Endodermal cell (in vitro differentiated cells): ENCODE results near the gene PRDM16. TPM values are rescaled to one million over a fixed set of nuclear protein-coding genes. Genes with fewer than 3 reads are reported as not detected.
A peak's percentile ranks its signal among the peaks of the same experiment; 100 is the strongest.

Experiments used
- DNase-seq: peaks from one replicate; pipeline ENCODE4 v3.0.0-alpha.2; 2017
- H3K27ac ChIP-seq: 2 replicates; pipeline ENCODE4 v1.5.1; 2013; ENCODE audit warnings: mild to moderate bottlenecking, low read depth, low read length, moderate library complexity
- H3K27me3 ChIP-seq: 2 replicates; pipeline ENCODE4 v1.6.1; 2013; ENCODE audit warnings: mild to moderate bottlenecking, low read length, moderate library complexity; ENCODE audit not compliant: insufficient read depth, control insufficient read depth, poor library complexity, severe bottlenecking
- H3K36me3 ChIP-seq: 2 replicates; pipeline ENCODE4 v1.7.0; 2013; ENCODE audit warnings: mild to moderate bottlenecking, low read length, moderate library complexity; ENCODE audit not compliant: control insufficient read depth, insufficient read depth
- H3K4me1 ChIP-seq: one replicate; pipeline ENCODE4 v1.7.0; 2013; ENCODE audit warnings: low read length; ENCODE audit not compliant: control insufficient read depth, insufficient read depth
- H3K4me3 ChIP-seq: 2 replicates; pipeline ENCODE4 v1.5.1; 2013; ENCODE audit warnings: mild to moderate bottlenecking, low read length, moderate library complexity
- H3K9ac ChIP-seq: 2 replicates; pipeline ENCODE4 v1.6.1; 2013; ENCODE audit warnings: mild to moderate bottlenecking, low read length, moderate library complexity; ENCODE audit not compliant: poor library complexity, severe bottlenecking; ENCODE audit errors: extremely low read depth
- H3K9me3 ChIP-seq: 2 replicates; pipeline ENCODE4 v1.6.1; 2013; ENCODE audit warnings: mild to moderate bottlenecking, low read length, moderate library complexity; ENCODE audit not compliant: control insufficient read depth
- H3K27ac Mint-ChIP-seq: 2 replicates; pipeline ENCODE4 v1.8.0; 2020; ENCODE audit warnings: mixed read lengths
- H3K27me3 Mint-ChIP-seq: 2 replicates; pipeline ENCODE4 v1.8.0; 2021; ENCODE audit warnings: mild to moderate bottlenecking, mixed read lengths; ENCODE audit not compliant: insufficient read depth
- H3K36me3 Mint-ChIP-seq: 2 replicates; pipeline ENCODE4 v1.8.0; 2020; ENCODE audit warnings: low read depth, mixed read lengths
- H3K4me1 Mint-ChIP-seq: 2 replicates; pipeline ENCODE4 v1.8.0; 2020; ENCODE audit warnings: mixed read lengths
- H3K4me3 Mint-ChIP-seq: 2 replicates; pipeline ENCODE4 v1.8.0; 2020; ENCODE audit warnings: mild to moderate bottlenecking, moderate library complexity, mixed read lengths
- H3K9me3 Mint-ChIP-seq: 2 replicates; pipeline ENCODE4 v1.8.0; 2020; ENCODE audit warnings: mild to moderate bottlenecking, mixed read lengths
- WGBS, 2 experiments: methylation state at CpG; one replicate each; pipeline versions ENCODE4 v1.1.5 to v1.1.7; 2013; ENCODE audit warnings: missing lambda C conversion rate in 2 of 2, mixed read lengths in 1 of 2; ENCODE audit not compliant: insufficient coverage in 1 of 2, insufficient read length in 1 of 2; 5-methylcytosine and 5-hydroxymethylcytosine counted together
- total RNA-seq, 2 donors: library from RNA; stranded (reverse); fragmentation: NEBNext Ultra II Directional in 1 of 2; extraction: Animal tissue kit (Norgen Biotek cat#: 25700) in 1 of 2; gene quantifications; 2 replicates in 1 of 2; 3 replicates in 1 of 2; pipeline ENCODE4 v1.2.1, GENCODE V29; 2021
- TF ChIP-seq, protein P1 (sequence below): fragments of 200-600 bp; sonication (generic); conservative IDR thresholded peaks from 2 replicates; pipeline ENCODE4 v1.5.0; 2021; ENCODE audit warnings: antibody characterized with exemption, mild to moderate bottlenecking

Gene PRDM16
- total RNA-seq, 2 donors from 2014 or later: 2.1 to 4.0 TPM

DNA sequence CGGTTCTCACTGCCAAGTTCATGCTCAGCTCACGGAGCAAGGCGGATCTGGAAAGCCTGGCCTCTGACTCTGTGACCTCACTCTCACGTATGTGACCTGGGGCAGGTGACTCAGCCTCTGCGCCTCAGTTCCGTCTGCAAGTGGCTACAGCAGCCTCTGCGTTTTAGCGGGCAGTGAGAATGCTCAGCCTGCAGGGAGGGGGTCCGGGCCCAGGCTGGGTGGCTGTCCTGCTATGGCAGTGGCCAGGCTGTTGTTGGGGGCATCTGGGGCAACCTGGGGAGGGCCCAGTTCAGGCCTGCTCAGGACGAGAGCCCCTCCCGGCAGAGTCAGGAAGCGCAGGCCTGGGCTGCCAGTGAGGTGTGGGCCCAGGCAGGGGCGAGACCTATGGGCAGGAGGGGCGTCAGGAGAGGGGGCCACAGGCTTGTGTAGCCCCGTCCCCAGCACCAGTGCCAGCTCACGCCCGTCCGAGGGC, 413.4 kb downstream of the PRDM16 start:
- WGBS, 2 experiments: 84 to 88% methylated on average over 9 to 18 of the region's 18 CpGs
- peak; percentile 73 for DNase-seq

DNA sequence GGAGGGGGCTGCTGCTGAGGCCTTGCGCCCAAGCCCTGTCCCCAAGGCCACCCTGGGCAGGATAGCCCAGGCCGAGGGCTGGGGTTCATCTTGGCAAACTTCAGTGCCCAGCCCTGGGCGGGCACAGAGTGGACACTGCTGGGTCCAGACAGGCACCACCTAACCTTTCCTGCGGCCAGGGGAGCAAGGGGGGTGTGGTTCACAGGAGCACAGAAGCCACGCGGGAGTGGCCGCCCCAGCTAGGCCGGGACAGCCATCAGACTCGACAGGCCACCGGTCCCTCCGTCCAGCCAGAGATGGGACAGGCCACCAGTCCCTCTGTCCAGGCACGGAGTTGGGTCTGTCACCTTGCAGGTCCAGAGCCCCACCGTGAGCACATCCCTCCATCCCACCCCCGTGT, 414.4 kb downstream of the PRDM16 start:
- DNase-seq: no peak
- H3K9me3 ChIP-seq: peaks cover 2% of the 10 kb centered on the region
- H3K27me3 ChIP-seq: no peaks in the 10 kb centered on the region
- 93 to 96% methylated on average over 10 to 14 of the region's 14 CpGs for WGBS, 2 experiments
- Mint-ChIP-seq H3K27ac (peak overlapping the region; percentile 88), H3K36me3 (peaks cover 6% of the 10 kb centered on the region), H3K4me1 (peaks cover 2% of the 10 kb centered on the region), H3K4me3 (no peak overlapping the region), H3K27me3 (no peaks in the 10 kb centered on the region), H3K9me3 (peaks cover 5% of the 10 kb centered on the region)
- H3K27ac ChIP-seq: no peak overlapping the region
- no peaks in the 10 kb centered on the region for H3K36me3 ChIP-seq
- H3K4me3 ChIP-seq: no peak overlapping the region
- TF ChIP-seq, protein P1, sequence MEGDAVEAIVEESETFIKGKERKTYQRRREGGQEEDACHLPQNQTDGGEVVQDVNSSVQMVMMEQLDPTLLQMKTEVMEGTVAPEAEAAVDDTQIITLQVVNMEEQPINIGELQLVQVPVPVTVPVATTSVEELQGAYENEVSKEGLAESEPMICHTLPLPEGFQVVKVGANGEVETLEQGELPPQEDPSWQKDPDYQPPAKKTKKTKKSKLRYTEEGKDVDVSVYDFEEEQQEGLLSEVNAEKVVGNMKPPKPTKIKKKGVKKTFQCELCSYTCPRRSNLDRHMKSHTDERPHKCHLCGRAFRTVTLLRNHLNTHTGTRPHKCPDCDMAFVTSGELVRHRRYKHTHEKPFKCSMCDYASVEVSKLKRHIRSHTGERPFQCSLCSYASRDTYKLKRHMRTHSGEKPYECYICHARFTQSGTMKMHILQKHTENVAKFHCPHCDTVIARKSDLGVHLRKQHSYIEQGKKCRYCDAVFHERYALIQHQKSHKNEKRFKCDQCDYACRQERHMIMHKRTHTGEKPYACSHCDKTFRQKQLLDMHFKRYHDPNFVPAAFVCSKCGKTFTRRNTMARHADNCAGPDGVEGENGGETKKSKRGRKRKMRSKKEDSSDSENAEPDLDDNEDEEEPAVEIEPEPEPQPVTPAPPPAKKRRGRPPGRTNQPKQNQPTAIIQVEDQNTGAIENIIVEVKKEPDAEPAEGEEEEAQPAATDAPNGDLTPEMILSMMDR: no peak
- H3K4me1 ChIP-seq: no peaks in the 10 kb centered on the region
- H3K9ac ChIP-seq: no peak overlapping the region

More for the DNA sequence above, 413.4 kb downstream of the PRDM16 start:
- no peak overlapping the region for H3K4me3 Mint-ChIP-seq
- H3K4me1 Mint-ChIP-seq: peaks cover 2% of the 10 kb centered on the region
- no peaks in the 10 kb centered on the region for H3K9me3 ChIP-seq
- no peaks in the 10 kb centered on the region for H3K27me3 Mint-ChIP-seq
- TF ChIP-seq, protein P1: peak; percentile 46
- H3K9ac ChIP-seq: no peak overlapping the region
- no peaks in the 10 kb centered on the region for H3K9me3 Mint-ChIP-seq
- peaks cover 1% of the 10 kb centered on the region for H3K36me3 Mint-ChIP-seq
- H3K36me3 ChIP-seq: no peaks in the 10 kb centered on the region
- no peaks in the 10 kb centered on the region for H3K4me1 ChIP-seq
- no peak overlapping the region for H3K27ac ChIP-seq
- no peak overlapping the region for H3K4me3 ChIP-seq
- H3K27ac Mint-ChIP-seq: no peak overlapping the region
- H3K27me3 ChIP-seq: no peaks in the 10 kb centered on the region

DNA sequence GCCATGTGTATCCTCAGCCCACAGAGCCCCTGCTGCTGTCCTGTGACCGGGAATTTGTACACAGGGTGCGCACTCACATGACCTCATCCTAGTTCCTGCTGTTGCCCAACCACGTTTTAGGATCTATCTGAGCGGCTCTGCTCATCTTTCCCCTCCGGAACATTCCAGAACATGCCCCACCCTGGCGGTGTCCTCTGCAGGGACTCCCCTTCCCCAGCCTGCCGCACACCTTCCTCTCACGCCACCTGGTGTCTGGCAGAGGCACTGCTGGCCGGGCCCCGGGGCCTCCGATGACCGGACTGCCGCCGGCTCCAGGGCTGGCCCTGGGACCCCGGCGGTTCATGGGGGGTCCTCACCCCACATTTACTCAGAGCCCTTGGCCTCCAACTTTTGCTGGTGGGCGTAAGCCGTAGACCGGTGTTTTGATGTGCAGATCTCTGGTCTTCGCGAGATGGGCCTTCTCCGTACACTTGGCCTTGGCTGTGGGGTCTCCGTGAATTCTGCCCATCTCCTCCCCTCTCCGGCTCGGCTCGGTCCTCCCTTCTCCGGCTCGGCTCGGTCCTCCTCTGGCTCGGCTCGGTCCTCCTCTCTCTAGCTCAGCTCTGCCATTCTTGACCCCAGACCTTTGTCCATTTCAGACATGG, 414.9 kb downstream of the PRDM16 start:
- Mint-ChIP-seq H3K27ac (peak overlapping the region; percentile 88), H3K4me1 (peaks cover 2% of the 10 kb centered on the region)
- WGBS, 2 experiments: 68 to 78% methylated on average over 19 to 31 of the region's 31 CpGs

More for the DNA sequence above, 414.9 kb downstream of the PRDM16 start:
- TF ChIP-seq, protein P1: peak; percentile 92
- no peak overlapping the region for H3K27ac ChIP-seq
- no peaks in the 10 kb centered on the region for H3K27me3 ChIP-seq
- H3K36me3 Mint-ChIP-seq: peaks cover 12% of the 10 kb centered on the region
- DNase-seq: peak; percentile 94
- H3K9me3 ChIP-seq: peaks cover 7% of the 10 kb centered on the region
- no peak overlapping the region for H3K4me3 Mint-ChIP-seq
- no peaks in the 10 kb centered on the region for H3K4me1 ChIP-seq
- H3K4me3 ChIP-seq: no peak overlapping the region
- H3K27me3 Mint-ChIP-seq: no peaks in the 10 kb centered on the region
- peaks cover 11% of the 10 kb centered on the region for H3K9me3 Mint-ChIP-seq
- H3K36me3 ChIP-seq: no peaks in the 10 kb centered on the region
- no peak overlapping the region for H3K9ac ChIP-seq
